K562 (cell line): ENCODE data around the gene DNAI7.

Experiments used
- CTCF ChIP-seq, 3 experiments: IDR thresholded peaks in 2 of 3; conservative IDR thresholded peaks in 1 of 3; 2 replicates each; pipeline ENCODE4 v1.5.1; 2011 to 2012; ENCODE audit warnings: low read length in 3 of 3, mild to moderate bottlenecking in 3 of 3, control low read depth in 2 of 3, improper control_type of control experiment in 1 of 3, inconsistent platforms in 1 of 3, low read depth in 1 of 3, mixed read lengths in 1 of 3, moderate library complexity in 1 of 3; ENCODE audit not compliant: insufficient read depth in 2 of 3
- EZH2 ChIP-seq: IDR thresholded peaks from 2 replicates; pipeline ENCODE4 v1.6.1; 2012; ENCODE audit warnings: low read depth, mild to moderate bottlenecking, inconsistent platforms, low read length, borderline replicate concordance
- HNRNPLL ChIP-seq: fragments of 200-400 bp; formaldehyde crosslinking; IDR thresholded peaks from 2 replicates; pipeline ENCODE4 v1.6.1; 2017; ENCODE audit warnings: low read length, low read depth, mild to moderate bottlenecking; ENCODE audit not compliant: poor library complexity, severe bottlenecking
- MLX ChIP-seq, 2 experiments: fragments of 450-650 bp in 1 of 2; sonication (generic) in 1 of 2; formaldehyde crosslinking; conservative IDR thresholded peaks; 2 replicates each; pipeline versions ENCODE4 v1.4.0 to v1.8.1; 2020 to 2022; ENCODE audit warnings: mild to moderate bottlenecking in 1 of 2, missing genetic modification reagents in 1 of 2
- MTF1 ChIP-seq: fragments of 250-450 bp; sonication (Bioruptor Pico); IDR thresholded peaks from 2 replicates; pipeline ENCODE4 v1.9.0; 2021; ENCODE audit warnings: moderate library complexity, mild to moderate bottlenecking, inconsistent platforms, borderline replicate concordance
- POLR2AphosphoS5 ChIP-seq: IDR thresholded peaks from 2 replicates; pipeline ENCODE4 v1.6.1; 2011; ENCODE audit warnings: mild to moderate bottlenecking, low read depth, low read length, moderate library complexity; ENCODE audit not compliant: control insufficient read depth, insufficient read depth
- RFX5 ChIP-seq: IDR thresholded peaks from 2 replicates; pipeline ENCODE4 v1.6.1; 2011; ENCODE audit warnings: low read depth, mild to moderate bottlenecking, improper control_type of control experiment, low read length
- TF ChIP-seq, protein P1 (sequence below): fragments of 450-650 bp; formaldehyde crosslinking; IDR thresholded peaks from 2 replicates; pipeline ENCODE4 v1.4.0; 2022; ENCODE audit warnings: missing genetic modification characterization

DNA sequence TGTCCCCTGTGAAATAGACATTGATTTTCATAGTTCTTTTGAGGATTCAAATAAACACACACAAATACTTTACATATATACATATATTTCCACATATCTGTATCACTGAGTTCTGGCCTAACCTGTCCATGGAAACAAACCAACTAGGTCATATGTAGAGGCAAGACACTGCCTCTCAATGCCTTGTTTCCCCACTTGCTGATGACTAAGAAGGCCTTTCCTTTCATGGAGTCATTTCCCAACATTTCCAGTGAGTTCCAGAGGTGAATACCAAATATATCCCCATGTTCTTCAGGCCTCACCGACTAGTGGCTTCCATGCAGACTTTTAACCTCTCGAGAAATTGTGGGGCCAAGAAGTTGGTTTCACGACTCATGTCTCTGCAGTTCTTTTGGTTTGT lies 120.8 kb downstream of the DNAI7 start:
- TF ChIP-seq, protein P1, sequence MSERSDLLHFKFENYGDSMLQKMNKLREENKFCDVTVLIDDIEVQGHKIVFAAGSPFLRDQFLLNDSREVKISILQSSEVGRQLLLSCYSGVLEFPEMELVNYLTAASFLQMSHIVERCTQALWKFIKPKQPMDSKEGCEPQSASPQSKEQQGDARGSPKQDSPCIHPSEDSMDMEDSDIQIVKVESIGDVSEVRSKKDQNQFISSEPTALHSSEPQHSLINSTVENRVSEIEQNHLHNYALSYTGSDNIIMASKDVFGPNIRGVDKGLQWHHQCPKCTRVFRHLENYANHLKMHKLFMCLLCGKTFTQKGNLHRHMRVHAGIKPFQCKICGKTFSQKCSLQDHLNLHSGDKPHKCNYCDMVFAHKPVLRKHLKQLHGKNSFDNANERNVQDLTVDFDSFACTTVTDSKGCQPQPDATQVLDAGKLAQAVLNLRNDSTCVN (CRISPR knock-in tag) = no peak
- TF ChIP-seq MTF1 (CRISPR knock-in tag) (no peak), RFX5 (no peak), CTCF (IDR thresholded peaks at IDR 0.05 in 2 of 3, conservative IDR thresholded peaks at IDR 0.05 in 1 of 3; ENCODE audit: insufficient read depth in 2 of 3, low read depth in 1 of 3, low read length in 3 of 3) (no peak), POLR2AphosphoS5 (no peak), HNRNPLL (no peak), EZH2 (no peak), MLX (CRISPR knock-in tag; conservative IDR thresholded peaks at IDR 0.05) (no peak)
